Caco-2 (cell line): ENCODE data around the gene OGFOD1. TPM values are rescaled to one million over a fixed set of nuclear protein-coding genes. Genes with fewer than 3 reads are reported as not detected.

Source experiments
- BruUV-seq: library from RNA; stranded (reverse); fragments of 400-500 nt; replicated peaks from 2 replicates; lab custom pipeline; 2021; lab: Mats Ljungman, UMichigan
- CTCF ChIA-PET: fragments of 300-600 bp; sonication (Branson Sonifier 250); formaldehyde crosslinking; loops from one replicate; lab custom pipeline; 2022; ENCODE audit warnings: antibody characterized with exemption; lab: Charles Lee
- POLR2A ChIA-PET: fragments of 300-600 bp; sonication (Branson Sonifier 250); formaldehyde crosslinking; loops from one replicate; lab custom pipeline; 2022; ENCODE audit warnings: antibody characterized with exemption; lab: Charles Lee
- DNase-seq, 2 experiments: peaks; one replicate each; pipeline versions ENCODE4 v3.0.0 to v3.0.0-alpha.2; 2020 to 2022
- H3K27me3 ChIP-seq: replicated peaks from 2 replicates; pipeline ENCODE4 v1.6.0; 2011; ENCODE audit warnings: low read length; ENCODE audit not compliant: control insufficient read depth, insufficient read depth
- H3K36me3 ChIP-seq: 2 replicates; pipeline ENCODE4 v1.5.1; 2011; ENCODE audit warnings: low read length; ENCODE audit not compliant: control insufficient read depth, insufficient read depth
- H3K4me1 ChIP-seq: fragments of 250-450 bp; sonication (Bioruptor Pico); 2 replicates; pipeline ENCODE4 v1.5.1; 2020; ENCODE audit warnings: mild to moderate bottlenecking
- H3K4me3 ChIP-seq: 2 replicates; pipeline ENCODE4 v1.5.1; 2011; ENCODE audit warnings: low read depth, mild to moderate bottlenecking, control low read depth, low read length
- H3K9me3 ChIP-seq: fragments of 250-450 bp; sonication (Bioruptor Pico); 2 replicates; pipeline ENCODE4 v1.5.1; 2020; ENCODE audit warnings: mild to moderate bottlenecking, moderate library complexity
- H3K27ac Mint-ChIP-seq: one replicate; pipeline ENCODE4 v1.8.0; 2022; ENCODE audit warnings: mixed read lengths; ENCODE audit not compliant: unreplicated experiment
- H3K27me3 Mint-ChIP-seq: one replicate; pipeline ENCODE4 v1.8.0; 2022; ENCODE audit warnings: mixed read lengths; ENCODE audit not compliant: insufficient read depth, unreplicated experiment
- H3K36me3 Mint-ChIP-seq: one replicate; pipeline ENCODE4 v1.8.0; 2022; ENCODE audit warnings: mild to moderate bottlenecking, mixed read lengths; ENCODE audit not compliant: insufficient read depth, unreplicated experiment
- H3K4me1 Mint-ChIP-seq: one replicate; pipeline ENCODE4 v1.8.0; 2022; ENCODE audit warnings: low read depth, mixed read lengths; ENCODE audit not compliant: unreplicated experiment
- H3K4me3 Mint-ChIP-seq: one replicate; pipeline ENCODE4 v1.8.0; 2022; ENCODE audit warnings: mild to moderate bottlenecking, moderate library complexity, mixed read lengths; ENCODE audit not compliant: unreplicated experiment
- H3K9me3 Mint-ChIP-seq: one replicate; pipeline ENCODE4 v1.8.0; 2022; ENCODE audit warnings: mixed read lengths; ENCODE audit not compliant: unreplicated experiment
- CTCF ChIP-seq, 2 experiments: fragments of 200-600 bp in 1 of 2; IDR thresholded peaks; 1 replicate in 1 of 2; 2 replicates in 1 of 2; pipeline versions ENCODE4 v1.5.1 to v1.8.0; 2011 to 2022; ENCODE audit warnings: antibody characterized with exemption in 1 of 2, control low read depth in 1 of 2, inconsistent platforms in 1 of 2, low read depth in 1 of 2, low read length in 1 of 2, mild to moderate bottlenecking in 1 of 2, moderate library complexity in 1 of 2; ENCODE audit not compliant: insufficient read depth in 1 of 2, severe bottlenecking in 1 of 2, unreplicated experiment in 1 of 2
- intact Hi-C: fragments of 100-400 bp; cut with micrococcal nuclease; formaldehyde crosslinking; loops from one replicate; pipeline ENCODE4 v1.10.0; 2022; ENCODE audit not compliant: unreplicated experiment
- total RNA-seq: library from RNA; stranded (reverse); gene quantifications from 2 replicates; pipeline ENCODE4 v1.2.3, GENCODE V29; 2022

OGFOD1 gene
- total RNA-seq, 1 experiment from 2014 or later: 79.0 TPM

- no peaks in the 10 kb centered on the region for H3K4me1 ChIP-seq
- H3K36me3 ChIP-seq: no peaks in the 10 kb centered on the region; the same call in 1 of the 2 replicates
- ChIA-PET POLR2A (interaction anchor here (0.6 to 1.1 kb wide), 2 partner anchors 10 to 30 kb away, joined by 4 to 6 read pairs; partner anchors contain the start of genes NUDT21 and OGFOD1), CTCF (no interaction called here)
- H3K27me3 ChIP-seq: no peaks in the 10 kb centered on the region
- no peaks in the 10 kb centered on the region for H3K4me1 Mint-ChIP-seq
- BruUV-seq: no TSS peak
- peak overlapping the region; percentile 65 for H3K27ac Mint-ChIP-seq
- intact Hi-C loops: no loop called here
- no peak overlapping the region for H3K4me3 Mint-ChIP-seq
- peaks cover 31% of the 10 kb centered on the region for H3K36me3 Mint-ChIP-seq
- H3K9me3 Mint-ChIP-seq: no peaks in the 10 kb centered on the region
- H3K4me3 ChIP-seq: no peak overlapping the region
- H3K9me3 ChIP-seq: no peaks in the 10 kb centered on the region; the same call in 1 of the 2 replicates
- no peaks in the 10 kb centered on the region for H3K27me3 Mint-ChIP-seq
- no peak for TF ChIP-seq CTCF (IDR thresholded peaks at IDR 0.05; ENCODE audit: insufficient read depth in 1 of 2, low read depth in 1 of 2, low read length in 1 of 2, severe bottlenecking in 1 of 2, unreplicated experiment in 1 of 2)
- no peak for DNase-seq
These were observed 30.2 kb downstream of the OGFOD1 start for GRCh38 chr16:56481468-56482122.

- no TSS peak for BruUV-seq
- no peak for DNase-seq
- H3K36me3 ChIP-seq: no peaks in the 10 kb centered on the region; the same call in 1 of the 2 replicates
- Mint-ChIP-seq H3K27ac (no peak overlapping the region), H3K9me3 (no peaks in the 10 kb centered on the region), H3K4me1 (no peaks in the 10 kb centered on the region), H3K36me3 (peaks cover 20% of the 10 kb centered on the region), H3K27me3 (no peaks in the 10 kb centered on the region), H3K4me3 (no peak overlapping the region)
- intact Hi-C loops: no loop called here
- CTCF ChIA-PET: no interaction called here
- no peak overlapping the region for H3K4me3 ChIP-seq
- no peaks in the 10 kb centered on the region; the same call in 1 of the 2 replicates for H3K9me3 ChIP-seq
- H3K4me1 ChIP-seq: no peaks in the 10 kb centered on the region
- no peak for TF ChIP-seq CTCF (IDR thresholded peaks at IDR 0.05; ENCODE audit: insufficient read depth in 1 of 2, low read depth in 1 of 2, low read length in 1 of 2, severe bottlenecking in 1 of 2, unreplicated experiment in 1 of 2)
- POLR2A ChIA-PET: no interaction called here
- no peaks in the 10 kb centered on the region for H3K27me3 ChIP-seq
These were observed 31.4 kb downstream of the OGFOD1 start for GRCh38 chr16:56482683-56483236.

GRCh38 chr16:56483394-56483793 lies 32.0 kb downstream of the OGFOD1 start:
- H3K27me3 Mint-ChIP-seq: no peaks in the 10 kb centered on the region
- H3K4me1 Mint-ChIP-seq: no peaks in the 10 kb centered on the region
- H3K9me3 ChIP-seq: no peaks in the 10 kb centered on the region; the same call in 1 of the 2 replicates
- no peak for DNase-seq
- no peaks in the 10 kb centered on the region for H3K27me3 ChIP-seq
- no peaks in the 10 kb centered on the region for H3K9me3 Mint-ChIP-seq
- H3K4me3 Mint-ChIP-seq: no peak overlapping the region
- no peak for TF ChIP-seq CTCF (IDR thresholded peaks at IDR 0.05; ENCODE audit: insufficient read depth in 1 of 2, low read depth in 1 of 2, low read length in 1 of 2, severe bottlenecking in 1 of 2, unreplicated experiment in 1 of 2)
- peaks cover 14% of the 10 kb centered on the region for H3K36me3 Mint-ChIP-seq
- BruUV-seq: no TSS peak
- H3K36me3 ChIP-seq: no peaks in the 10 kb centered on the region; the same call in 1 of the 2 replicates
- POLR2A ChIA-PET: no interaction called here
- intact Hi-C loops: no loop called here
- CTCF ChIA-PET: interaction anchor here (0.7 kb wide), 1 partner anchor 218 kb away, joined by 4 read pairs; no protein-coding TSS in a partner anchor
- H3K4me3 ChIP-seq: no peak overlapping the region
- no peaks in the 10 kb centered on the region for H3K4me1 ChIP-seq
- H3K27ac Mint-ChIP-seq: no peak overlapping the region
